Endothelial cell of umbilical vein (primary cell): ENCODE data around the gene IL10. TPM values are rescaled to one million over a fixed set of nuclear protein-coding genes. Genes with fewer than 3 reads are reported as not detected.

Experiments
- BruUV-seq: library from RNA; stranded (reverse); fragments of 400-500 nt; replicated peaks from 2 replicates; lab custom pipeline; 2021; lab: Mats Ljungman, UMichigan
- CTCF ChIA-PET: fragments of 300-600, 350-600 bp; sonication (Branson Sonifier 250); formaldehyde crosslinking; loops from one replicate; lab custom pipeline; 2021; ENCODE audit warnings: antibody characterized with exemption, inconsistent platforms; lab: Charles Lee
- POLR2A ChIA-PET: fragments of 300-600, 350-600 bp; sonication (Branson Sonifier 250); formaldehyde crosslinking; loops from one replicate; lab custom pipeline; 2021; ENCODE audit warnings: antibody characterized with exemption, inconsistent platforms; lab: Charles Lee
- DNase-seq: peaks from one replicate; pipeline ENCODE4 v3.0.0-alpha.2; 2011; ENCODE audit warnings: low read depth, low spot score
- FAIRE-seq: peaks from 2 replicates; lab custom pipeline; 2011; peaks lifted over from hg19 to GRCh38; lab: Jason Lieb, UNC
- H2AFZ ChIP-seq: 2 replicates; pipeline ENCODE4 v1.6.0; 2012; ENCODE audit warnings: low read depth, low read length, control low read depth, inconsistent platforms
- H3K27ac ChIP-seq: 2 replicates; pipeline ENCODE4 v1.5.1; 2011; ENCODE audit warnings: low read depth, mild to moderate bottlenecking, control low read depth, low read length, moderate library complexity; ENCODE audit not compliant: insufficient read depth
- H3K27me3 ChIP-seq, 2 experiments: 2 replicates each; pipeline versions ENCODE4 v1.6.0 to v1.6.1; 2011; ENCODE audit warnings: low read length in 2 of 2, mixed read lengths in 1 of 2; ENCODE audit not compliant: control insufficient read depth in 2 of 2, insufficient read depth in 2 of 2
- H3K36me3 ChIP-seq, 2 experiments: 2 replicates in 1 of 2; 3 replicates in 1 of 2; pipeline ENCODE4 v1.5.1; 2011; ENCODE audit warnings: low read length in 2 of 2, mild to moderate bottlenecking in 1 of 2, moderate library complexity in 1 of 2; ENCODE audit not compliant: control insufficient read depth in 2 of 2, insufficient read depth in 2 of 2; ENCODE audit errors: extremely low read depth in 1 of 2
- H3K4me1 ChIP-seq: 3 replicates; pipeline ENCODE4 v1.5.1; 2011; ENCODE audit warnings: mild to moderate bottlenecking, low read length; ENCODE audit not compliant: control insufficient read depth, insufficient read depth; ENCODE audit errors: extremely low read depth
- H3K4me2 ChIP-seq: 2 replicates; pipeline ENCODE4 v1.6.1; 2011; ENCODE audit warnings: low read length, control low read depth, mixed read lengths; ENCODE audit not compliant: insufficient read depth
- H3K4me3 ChIP-seq, 3 experiments: fragments of 200-600 bp in 1 of 3; sonication (generic), shearing (Covaris generic) in 1 of 3; replicated peaks in 1 of 3; 2 replicates each; pipeline ENCODE4 v1.5.1; 2011 to 2016; ENCODE audit warnings: control low read depth in 3 of 3, low read length in 3 of 3, mild to moderate bottlenecking in 2 of 3, inconsistent platforms in 1 of 3, low read depth in 1 of 3, moderate library complexity in 1 of 3; ENCODE audit not compliant: insufficient read depth in 1 of 3
- H3K79me2 ChIP-seq: 2 replicates; pipeline ENCODE4 v1.6.0; 2012; ENCODE audit warnings: low read length, inconsistent platforms; ENCODE audit not compliant: control insufficient read depth, insufficient read depth
- H3K9ac ChIP-seq: replicated peaks from 2 replicates; pipeline ENCODE3; 2011; ENCODE audit warnings: low read length, control low read depth; ENCODE audit not compliant: insufficient read depth; ENCODE audit errors: extremely low read depth
- H3K9me1 ChIP-seq: replicated peaks from 3 replicates; pipeline ENCODE4 v1.6.0; 2011; ENCODE audit warnings: mild to moderate bottlenecking, low read length; ENCODE audit not compliant: control insufficient read depth, insufficient read depth; ENCODE audit errors: extremely low read depth
- H3K9me3 ChIP-seq: replicated peaks from 2 replicates; pipeline ENCODE4 v1.5.1; 2012; ENCODE audit warnings: low read length, inconsistent platforms; ENCODE audit not compliant: control insufficient read depth, insufficient read depth
- H4K20me1 ChIP-seq: replicated peaks from 2 replicates; pipeline ENCODE3; 2011; ENCODE audit warnings: mild to moderate bottlenecking, low read length; ENCODE audit not compliant: control insufficient read depth, insufficient read depth; ENCODE audit errors: extremely low read depth
- CTCF ChIP-seq, 2 donors: IDR thresholded peaks; 1 replicate in 1 of 2; 2 replicates in 1 of 2; pipeline ENCODE4 v1.5.1; 2011; ENCODE audit warnings: low read length in 2 of 2, mild to moderate bottlenecking in 2 of 2, moderate library complexity in 2 of 2, control low read depth in 1 of 2, inconsistent platforms in 1 of 2, low read depth in 1 of 2; ENCODE audit not compliant: insufficient read depth in 1 of 2; ENCODE audit errors: extremely low read depth in 1 of 2
- EZH2 ChIP-seq: IDR thresholded peaks from 2 replicates; pipeline ENCODE4 v1.6.1; 2012; ENCODE audit warnings: borderline replicate concordance, low read depth, mild to moderate bottlenecking, moderate library complexity, low read length, inconsistent platforms; ENCODE audit not compliant: severe bottlenecking
- FOS ChIP-seq: IDR thresholded peaks from 2 replicates; pipeline ENCODE4 v1.6.1; 2011; ENCODE audit warnings: mild to moderate bottlenecking, low read length, moderate library complexity, borderline replicate concordance; ENCODE audit not compliant: insufficient read depth
- GATA2 ChIP-seq: IDR thresholded peaks from 2 replicates; pipeline ENCODE4 v1.7.0; 2011; ENCODE audit warnings: low read depth, mild to moderate bottlenecking, moderate library complexity, mixed read lengths, low read length; ENCODE audit not compliant: insufficient read length, insufficient read depth
- JUN ChIP-seq: IDR thresholded peaks from 2 replicates; pipeline ENCODE4 v1.6.1; 2011; ENCODE audit warnings: borderline replicate concordance, low read depth; ENCODE audit not compliant: insufficient read length, insufficient read depth
- MAX ChIP-seq: IDR thresholded peaks from 2 replicates; pipeline ENCODE4 v1.6.1; 2011; ENCODE audit not compliant: insufficient read depth, insufficient read length
- MYC ChIP-seq: IDR thresholded peaks from one replicate; pipeline ENCODE4 v1.6.1; 2011; ENCODE audit warnings: mild to moderate bottlenecking, low read depth, low read length
- POLR2A ChIP-seq: IDR thresholded peaks from 2 replicates; pipeline ENCODE4 v1.6.1; 2012; ENCODE audit warnings: low read depth, mild to moderate bottlenecking, control low read depth, low read length
- POLR2AphosphoS5 ChIP-seq: IDR thresholded peaks from 2 replicates; pipeline ENCODE4 v1.6.1; 2012; ENCODE audit warnings: low read depth, mild to moderate bottlenecking, control low read depth, low read length, moderate library complexity; ENCODE audit not compliant: insufficient read depth
- dilution Hi-C: fragments of 300-500 bp; cut with MboI; formaldehyde crosslinking; loops from one replicate; pipeline ENCODE4 v1.15.0; 2019; ENCODE audit warnings: low sequenced_read_pairs; ENCODE audit not compliant: extremely low pct_ligation_motif_present
- intact Hi-C: fragments of 100-400 bp; cut with micrococcal nuclease; formaldehyde crosslinking; loops from one replicate; pipeline ENCODE4 v1.10.0; 2022
- polyA plus RNA-seq, 4 experiments: library from polyadenylated mRNA; depleted of rRNA in 3 of 4; stranded (reverse) in 3 of 4; unstranded in 1 of 4; fragments of >200 nt; gene quantifications; 2 replicates each; pipeline versions ENCODE4 v1.2.1 to v1.2.3, GENCODE V29; 2011 to 2012; ENCODE audit warnings: missing spikeins in 1 of 4
- total RNA-seq: library from RNA; stranded (reverse); gene quantifications from 2 replicates; pipeline ENCODE4 v1.2.3, GENCODE V29; 2021

The IL10 gene
- total and polyA plus RNA-seq, 2 donors (not counting 3 experiments of a cell fraction or from before 2014, with no cell fraction given), result not detected

DNA sequence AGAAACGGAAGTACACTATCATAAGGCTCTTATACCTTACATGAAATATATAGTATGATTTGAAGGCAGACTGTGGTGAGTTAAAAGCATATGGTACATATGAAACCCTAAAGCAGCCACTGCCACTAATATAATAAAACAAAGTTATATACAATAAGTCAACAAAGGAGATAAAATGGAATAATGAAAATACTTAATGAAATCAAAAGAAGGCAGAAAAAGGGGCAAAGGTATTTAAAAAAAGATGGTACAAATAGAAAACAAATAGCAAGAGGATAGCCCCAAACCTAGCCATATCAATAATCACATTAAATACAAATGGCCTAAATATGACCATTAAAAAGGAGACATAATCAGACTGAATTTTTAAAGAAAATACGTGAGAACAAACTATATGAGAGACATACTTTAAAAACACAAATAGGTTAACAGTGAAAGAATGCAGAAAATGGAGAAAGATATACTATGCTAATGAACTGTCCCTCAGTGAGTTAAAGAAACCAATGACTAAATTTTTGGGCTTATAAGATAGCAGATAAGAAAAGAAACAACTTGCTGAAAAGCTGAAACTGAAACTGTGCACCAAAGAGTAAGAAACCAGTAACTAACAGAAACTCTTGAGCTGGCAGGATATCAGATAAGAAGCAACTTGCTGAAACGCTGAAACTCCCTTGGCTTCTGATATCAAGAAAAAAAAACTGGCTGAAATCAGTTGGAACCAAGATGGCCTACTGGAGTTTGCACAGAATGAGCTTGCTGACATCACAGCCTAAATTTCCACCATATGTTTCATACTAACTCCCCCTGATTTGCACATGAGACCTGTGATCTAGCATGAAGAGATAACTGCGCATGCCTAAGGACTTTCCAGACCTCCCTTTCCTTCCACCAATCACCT lies 44.3 kb upstream of the IL10 start:
- no peaks in the 10 kb centered on the region for H3K79me2 ChIP-seq
- H4K20me1 ChIP-seq, result no peaks in the 10 kb centered on the region
- no peaks in the 10 kb centered on the region for H3K4me1 ChIP-seq
- no peak overlapping the region for H3K27ac ChIP-seq
- intact Hi-C loops (no loop called here), dilution Hi-C loops (no loop called here)
- H3K27me3 ChIP-seq, result peaks cover 0 to 3% of the 10 kb centered on the region in 2 experiments
- POLR2A ChIA-PET, result no interaction called here
- H3K9me3 ChIP-seq, result no peaks in the 10 kb centered on the region
- no peaks in the 10 kb centered on the region for H3K9me1 ChIP-seq
- H3K4me2 ChIP-seq, result no peak overlapping the region
- H2AFZ ChIP-seq, result no peak overlapping the region
- no peak overlapping the region for H3K9ac ChIP-seq
- no peak for TF ChIP-seq POLR2AphosphoS5
- no peak overlapping the region for H3K4me3 ChIP-seq
- peak; percentile 47 for FAIRE-seq
- H3K36me3 ChIP-seq, result no peaks in the 10 kb centered on the region
- no peak for DNase-seq
- CTCF ChIA-PET, result interaction anchor here (1.1 kb wide), 1 partner anchor 82 kb away, joined by 3 read pairs; no protein-coding TSS in a partner anchor
- BruUV-seq, result no TSS peak

GRCh38 chr1:206814716-206815341 lies 42.5 kb upstream of the IL10 start:
- Histone ChIP-seq H3K4me2 (no peak overlapping the region), H3K4me3 (no peak overlapping the region), H4K20me1 (no peaks in the 10 kb centered on the region), H3K9me1 (no peaks in the 10 kb centered on the region), H3K9me3 (no peaks in the 10 kb centered on the region), H3K9ac (no peak overlapping the region), H2AFZ (no peak overlapping the region), H3K4me1 (no peaks in the 10 kb centered on the region), H3K27ac (no peak overlapping the region), H3K27me3 (peaks cover 0 to 2% of the 10 kb centered on the region in 2 experiments), H3K36me3 (no peaks in the 10 kb centered on the region), H3K79me2 (no peaks in the 10 kb centered on the region)
- BruUV-seq, result no TSS peak
- POLR2A ChIA-PET, result no interaction called here
- DNase-seq, result peak; percentile 52
- dilution Hi-C loops (no loop called here), intact Hi-C loops (no loop called here)
- no peak for FAIRE-seq
- TF ChIP-seq JUN (no peak), CTCF (IDR thresholded peaks at IDR 0.05; ENCODE audit: extremely low read depth in 1 of 2, insufficient read depth in 1 of 2, low read depth in 1 of 2, low read length in 2 of 2) (no peak), POLR2AphosphoS5 (no peak), MAX (no peak), EZH2 (no peak), GATA2 (no peak), POLR2A (no peak), MYC (no peak), FOS (no peak)
- CTCF ChIA-PET, result interaction anchor here (1.0 kb wide), 1 partner anchor 9 kb away, joined by 3 read pairs; no protein-coding TSS in a partner anchor
